ENCODE results near the gene C1orf226.
"Not testable (repeated sequence)": the region's sequence is repeated elsewhere in the genome, so short reads cannot be mapped to it uniquely, and the experiment has no call there.

C1orf226 gene, protein sequence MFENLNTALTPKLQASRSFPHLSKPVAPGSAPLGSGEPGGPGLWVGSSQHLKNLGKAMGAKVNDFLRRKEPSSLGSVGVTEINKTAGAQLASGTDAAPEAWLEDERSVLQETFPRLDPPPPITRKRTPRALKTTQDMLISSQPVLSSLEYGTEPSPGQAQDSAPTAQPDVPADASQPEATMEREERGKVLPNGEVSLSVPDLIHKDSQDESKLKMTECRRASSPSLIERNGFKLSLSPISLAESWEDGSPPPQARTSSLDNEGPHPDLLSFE

GRCh38 chr1:162381383-162381782 is at the start of gene C1orf226:
Gene C1orf226 (plus strand): TSS chr1:162381728. CDS start chr1:162381902, 174 bp downstream.
- peak; percentile 58 for DNase-seq (ENCODE audit: low read depth)

DNA sequence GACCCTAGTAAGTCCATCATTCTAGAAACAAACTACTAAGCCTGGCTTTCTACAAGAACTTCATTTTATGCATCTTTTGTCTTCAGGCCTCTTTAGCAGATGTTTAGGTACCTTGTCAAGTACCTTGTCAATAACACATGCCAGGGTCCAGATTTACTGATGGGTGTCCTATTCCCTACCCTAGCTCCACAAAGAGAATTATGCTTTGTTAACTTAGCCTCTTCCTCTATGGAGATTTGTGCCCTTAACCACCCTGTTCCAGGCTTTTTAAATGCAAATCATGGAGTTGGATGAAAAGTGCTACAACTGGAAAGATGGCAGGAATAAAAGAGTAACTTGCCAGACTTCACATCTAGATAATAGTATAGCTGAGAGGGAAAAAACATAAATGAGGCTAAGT is 47.5 kb upstream of the C1orf226 start:
- DNase-seq (ENCODE audit: low read depth), result no peak

DNA sequence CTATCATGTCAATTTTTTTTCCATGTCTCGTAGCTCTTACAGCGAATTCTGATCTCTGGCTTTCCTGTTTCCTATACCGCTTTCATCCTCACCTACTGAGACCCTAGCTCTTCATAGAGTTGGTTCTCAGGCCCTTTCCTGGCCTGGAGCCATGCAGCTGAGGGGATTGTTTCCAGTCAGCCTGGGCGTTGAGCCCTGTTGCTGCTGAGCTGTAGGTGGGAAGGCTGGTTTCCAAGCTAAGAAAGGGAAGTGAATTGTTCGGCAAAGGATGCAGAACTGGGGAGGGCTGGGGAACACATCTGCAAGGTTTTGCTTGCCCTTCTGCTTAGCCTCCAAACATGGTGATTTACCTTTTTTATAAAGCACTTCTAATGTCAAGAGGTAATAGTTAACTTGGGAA is 46.4 kb upstream of the C1orf226 start:
- no peak for DNase-seq (ENCODE audit: low read depth)

DNA sequence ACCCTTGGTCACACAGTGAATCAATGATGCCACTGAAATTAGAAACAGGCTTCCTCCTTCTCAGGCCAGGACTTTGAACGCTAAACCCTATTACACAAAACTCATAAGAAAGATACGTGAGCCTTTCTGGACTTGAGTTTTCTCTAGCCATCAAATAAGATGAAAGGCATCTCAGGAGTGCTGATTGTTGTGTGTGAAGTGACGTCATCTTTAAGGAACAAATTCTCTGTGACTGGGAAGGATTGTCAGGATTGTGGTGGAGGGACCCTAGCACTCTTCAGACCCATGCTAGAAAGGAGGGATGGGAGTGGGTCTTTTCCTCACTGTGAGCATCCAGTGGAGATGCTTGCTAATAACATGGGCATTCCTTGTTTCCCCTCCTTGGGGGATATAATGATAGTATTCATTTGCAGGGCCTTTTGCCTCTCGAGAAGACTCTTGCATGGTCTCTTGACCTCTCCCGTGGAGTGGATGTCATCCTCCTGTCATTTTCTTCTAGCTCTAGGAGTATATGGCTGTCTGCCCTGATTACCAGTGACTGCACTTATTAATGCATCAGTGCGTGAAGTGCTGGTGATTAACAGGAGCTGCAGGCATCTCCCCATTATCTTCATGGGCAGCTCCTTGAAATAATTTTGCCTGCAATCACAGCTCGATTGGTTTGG is 44.8 kb upstream of the C1orf226 start:
- no peak for DNase-seq (ENCODE audit: low read depth)

DNA sequence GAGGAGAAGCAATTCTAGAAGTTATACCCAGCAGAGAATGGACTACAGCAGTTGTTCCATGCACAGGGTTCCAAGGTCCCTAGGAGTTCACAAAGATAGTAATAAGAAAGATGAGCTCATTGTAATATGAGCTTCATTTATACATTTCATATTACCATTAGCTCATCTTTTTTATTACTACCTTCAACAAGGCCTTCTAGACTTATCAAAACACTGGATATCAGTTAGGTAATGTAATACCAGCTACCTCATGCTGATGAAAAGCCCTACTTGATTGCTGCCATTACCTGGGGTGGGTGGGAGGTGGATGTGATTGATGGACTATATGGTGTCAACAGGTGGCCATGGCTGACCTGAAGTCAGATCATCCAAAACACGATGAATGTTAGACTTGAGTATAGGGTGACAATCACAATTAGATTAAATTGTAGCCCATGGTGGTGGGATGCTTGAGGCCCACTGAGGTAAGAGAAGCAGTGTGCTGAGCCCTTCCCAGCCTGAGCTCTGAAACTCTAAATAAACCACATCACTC is 39.0 kb upstream of the C1orf226 start:
- DNase-seq (ENCODE audit: low read depth), result no peak

DNA sequence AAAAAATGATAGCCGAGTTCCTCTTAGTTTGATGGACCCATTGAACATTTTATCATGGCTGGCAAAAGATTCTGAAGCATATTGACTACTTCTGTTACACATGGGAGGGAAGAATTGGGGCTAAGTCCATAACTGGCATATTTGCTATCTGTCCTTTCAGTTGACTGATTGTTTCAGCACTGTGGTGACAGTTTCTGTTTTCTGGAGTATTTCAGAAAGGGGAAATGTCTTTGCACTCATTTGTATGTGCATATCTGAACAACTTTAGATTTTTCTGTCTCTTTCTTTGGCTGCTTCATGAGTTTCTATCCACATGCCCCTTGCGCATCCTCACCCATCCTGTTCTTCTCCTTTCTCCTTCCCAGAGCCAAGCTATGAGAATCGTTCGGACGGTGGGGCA is 38.1 kb upstream of the C1orf226 start:
- no peak for DNase-seq (ENCODE audit: low read depth)

GRCh38 chr1:162347281-162347680 is 34.2 kb upstream of the C1orf226 start:
- no peak for DNase-seq (ENCODE audit: low read depth)

DNA sequence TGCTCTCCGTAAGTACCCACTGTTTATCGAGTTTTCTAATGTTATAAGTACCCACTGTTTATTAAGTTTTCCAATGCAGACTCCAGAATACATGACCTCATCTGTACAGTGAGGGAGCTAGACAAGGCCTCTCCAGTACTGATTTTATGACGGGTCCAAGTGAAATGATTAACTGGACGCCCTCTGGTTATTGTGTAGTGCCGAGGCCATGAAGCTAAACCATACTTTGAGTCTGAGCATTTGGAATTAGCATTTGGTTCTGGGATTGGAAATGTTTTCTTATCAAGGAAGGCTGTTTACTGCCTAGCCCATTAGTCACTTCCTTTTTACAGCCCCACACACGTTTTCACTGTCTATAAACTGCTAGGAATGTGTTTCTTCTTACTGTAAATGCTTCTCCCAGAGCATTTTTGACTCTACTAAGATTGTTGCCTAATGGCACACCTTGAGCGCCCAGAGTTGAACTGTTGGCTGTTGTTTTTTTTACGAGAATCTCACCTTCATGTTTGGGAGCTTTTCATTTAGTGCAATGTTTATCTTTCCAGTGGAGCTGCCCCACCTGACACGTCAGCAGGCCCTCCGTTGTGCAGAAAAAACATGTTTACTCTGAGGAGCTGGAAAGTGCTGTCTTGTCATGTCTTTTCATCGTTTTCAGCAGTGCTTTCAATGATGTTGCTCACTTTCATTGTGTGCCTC is 31.7 kb upstream of the C1orf226 start:
- peak; percentile 85 for DNase-seq (ENCODE audit: low read depth)

- DNase-seq (ENCODE audit: low read depth), result no peak
Observed at GRCh38 chr1:162351246-162351842, 30.2 kb upstream of the C1orf226 start.

DNA sequence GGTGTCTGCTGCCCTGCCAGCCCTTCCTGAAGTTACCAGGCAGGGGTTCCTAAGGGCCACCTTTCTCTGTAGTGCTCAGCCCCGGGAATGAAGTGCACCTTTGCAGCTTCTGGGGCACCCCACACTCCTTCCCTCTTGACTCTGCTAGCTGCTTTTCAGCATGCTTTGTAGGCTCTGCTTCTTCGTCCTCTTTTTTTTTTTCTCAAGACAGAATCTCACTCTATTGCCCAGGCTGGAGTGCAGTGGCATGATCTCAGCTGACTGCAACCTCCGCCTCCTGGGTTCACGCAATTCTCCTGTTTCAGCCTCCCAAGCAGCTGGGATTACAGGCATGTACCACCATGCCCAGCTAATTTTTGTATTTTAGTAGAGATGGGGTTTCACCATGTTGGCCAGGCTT is 29.7 kb upstream of the C1orf226 start:
- not testable (repeated sequence) for DNase-seq (ENCODE audit: low read depth)

DNA sequence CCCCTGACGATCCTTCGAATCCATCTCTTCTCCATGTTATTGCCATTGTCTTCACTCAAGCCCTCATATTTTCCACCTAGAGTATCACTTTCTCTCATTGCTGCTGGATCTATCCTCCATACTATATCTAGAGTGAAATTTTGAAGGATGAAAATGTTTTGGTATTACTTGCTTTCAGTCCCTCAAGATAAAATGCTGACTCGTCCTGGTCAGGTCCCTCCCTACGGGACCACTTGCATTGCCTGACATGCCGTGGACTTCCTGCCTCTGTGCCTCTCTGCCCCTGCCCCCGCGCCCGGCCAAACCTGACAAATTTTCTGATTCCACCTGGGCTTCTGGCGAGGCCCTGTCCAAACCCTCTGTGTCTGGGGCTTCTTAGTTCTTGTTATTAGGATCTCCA is 28.4 kb upstream of the C1orf226 start:
- no peak for DNase-seq (ENCODE audit: low read depth)

DNA sequence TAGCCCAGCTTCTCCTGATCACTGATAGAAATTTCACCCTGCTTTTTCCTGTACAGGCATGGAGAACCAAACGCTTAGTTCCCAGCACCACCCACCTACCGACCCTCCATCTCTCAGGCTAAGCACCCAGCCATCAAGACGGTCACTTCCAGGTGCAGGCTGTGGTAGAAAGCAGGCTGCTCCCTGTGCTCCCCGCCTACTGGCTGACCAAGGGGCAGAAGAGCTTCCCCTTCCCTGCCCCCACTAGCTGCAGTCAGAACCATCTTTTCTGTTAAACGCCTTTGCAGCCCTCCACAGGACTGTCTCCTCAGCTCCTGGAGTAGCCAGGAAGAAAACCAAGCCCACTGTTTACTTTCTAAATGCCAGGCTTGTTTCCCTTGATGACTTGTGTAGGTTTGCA is 27.8 kb upstream of the C1orf226 start:
- no peak for DNase-seq (ENCODE audit: low read depth)

DNA sequence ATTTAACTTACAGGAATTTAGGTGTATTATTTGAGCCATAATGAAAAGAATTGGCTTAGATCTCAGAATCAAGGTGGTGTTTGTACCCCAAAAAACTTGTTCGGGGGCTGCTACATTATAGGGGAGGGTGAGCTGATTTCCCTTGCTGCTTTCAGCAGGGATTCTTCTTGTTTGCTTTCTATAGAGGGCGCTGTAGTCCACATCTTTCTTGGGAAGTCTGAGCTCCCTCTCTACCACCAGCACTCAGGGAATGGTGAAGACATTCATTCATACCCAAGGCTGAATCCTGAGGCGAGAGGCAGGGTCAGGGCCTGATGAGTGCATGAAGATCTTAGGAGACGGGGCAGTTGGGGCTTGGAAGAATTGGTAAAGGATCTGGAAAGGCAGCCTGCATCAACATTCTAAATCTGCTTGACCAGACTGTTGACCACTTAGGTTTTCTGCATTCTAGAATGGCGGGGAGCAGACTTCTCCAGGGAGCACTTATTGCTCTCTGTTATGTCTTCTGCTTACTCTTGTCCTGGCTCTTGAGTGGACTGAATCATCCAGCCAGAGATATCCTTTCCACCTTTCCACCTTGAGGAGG is 23.8 kb upstream of the C1orf226 start:
- peak; percentile 72 for DNase-seq (ENCODE audit: low read depth)

DNA sequence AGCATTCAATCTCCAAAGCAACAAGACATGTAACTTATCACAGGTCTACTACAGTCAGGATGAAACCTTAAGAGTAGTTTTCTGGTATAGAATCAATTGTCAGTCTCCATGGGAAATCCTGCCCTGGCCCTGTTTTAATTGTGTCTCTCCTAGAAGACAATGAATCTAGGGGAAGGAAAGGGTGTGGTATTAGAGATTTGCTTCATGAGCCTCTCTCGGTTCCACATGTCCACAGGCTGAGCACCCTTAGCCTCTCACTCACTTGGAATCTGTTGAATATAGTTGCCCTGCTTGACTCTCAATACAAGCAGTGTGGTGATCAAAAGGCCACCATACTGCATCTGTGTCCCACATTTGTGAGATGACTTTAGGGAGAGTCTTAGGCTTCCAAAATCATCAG is 22.6 kb upstream of the C1orf226 start:
- DNase-seq (ENCODE audit: low read depth), result no peak

GRCh38 chr1:162359523-162360236 is 21.8 kb upstream of the C1orf226 start:
- no peak for DNase-seq (ENCODE audit: low read depth)

DNA sequence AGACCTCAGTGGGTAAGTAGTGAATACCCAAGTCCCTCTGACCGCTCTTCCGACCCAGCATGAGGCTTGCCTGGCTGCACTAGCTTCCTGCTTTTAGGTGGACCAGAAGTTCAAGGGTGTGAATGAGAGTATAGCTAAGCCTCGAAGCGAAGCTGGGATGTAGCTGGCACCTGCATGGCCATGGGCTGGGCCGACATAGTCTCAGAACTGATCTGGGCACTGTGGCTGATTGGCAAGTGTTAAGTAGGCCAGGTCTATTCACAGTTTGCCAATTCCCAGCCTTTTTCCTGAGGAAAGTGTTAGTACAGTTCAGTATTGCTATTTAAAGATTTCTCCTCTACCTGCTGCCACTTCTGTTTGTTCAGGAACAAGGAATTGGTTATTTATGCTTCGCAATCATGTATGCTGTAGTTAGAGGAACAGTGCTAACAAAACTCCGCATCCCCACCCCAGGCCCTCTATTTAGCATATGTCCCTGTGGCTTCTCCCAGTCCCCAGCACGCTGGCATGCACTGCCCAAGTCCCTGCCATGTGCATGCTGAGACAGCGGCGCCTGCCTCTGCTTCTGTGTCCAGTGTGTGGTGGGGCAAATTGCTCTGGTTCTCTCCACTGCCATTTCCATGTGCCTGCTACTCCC is 21.2 kb upstream of the C1orf226 start:
- DNase-seq (ENCODE audit: low read depth), result no peak

DNA sequence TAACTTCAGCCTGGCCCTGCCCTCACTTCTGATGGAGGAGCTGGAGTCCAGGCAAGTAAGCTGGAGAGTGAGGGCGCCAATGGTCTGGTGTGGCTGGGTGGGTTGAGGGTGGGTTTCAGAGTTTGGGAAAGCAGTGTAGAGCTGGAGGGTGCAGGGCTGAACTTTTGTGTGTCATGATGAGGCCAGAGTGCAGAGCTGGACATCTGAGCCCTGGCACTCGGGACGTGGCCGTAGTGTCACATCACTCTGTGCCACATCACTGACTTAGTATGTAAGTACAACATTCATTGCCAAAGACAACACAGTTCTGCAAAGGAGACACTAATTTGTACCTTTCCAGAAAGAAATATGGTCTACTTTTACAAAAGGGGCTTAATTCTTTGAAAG is 20.7 kb upstream of the C1orf226 start:
- no peak for DNase-seq (ENCODE audit: low read depth)

DNA sequence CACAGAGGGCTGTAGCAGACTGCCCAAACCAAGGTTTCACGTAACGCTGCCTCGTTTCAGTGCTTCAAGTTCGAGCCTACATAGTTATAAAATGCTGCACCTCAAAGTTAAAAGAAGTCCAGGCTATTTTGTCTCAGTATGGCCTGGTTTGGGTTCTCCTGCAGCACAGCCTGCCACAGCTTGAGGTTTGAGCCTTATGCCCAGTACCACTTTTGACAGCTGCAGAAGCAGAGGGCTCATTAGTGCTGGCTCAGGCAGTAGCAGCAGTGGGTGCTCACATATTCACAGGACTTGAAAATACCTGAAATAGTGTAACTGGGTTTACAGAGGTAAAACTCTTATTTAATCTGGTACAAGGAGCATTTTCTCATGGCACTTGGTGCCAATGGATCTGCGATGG is 20.2 kb upstream of the C1orf226 start:
- DNase-seq (ENCODE audit: low read depth), result no peak

- DNase-seq (ENCODE audit: low read depth), result no peak
Observed at GRCh38 chr1:162363823-162364222, 17.7 kb upstream of the C1orf226 start.

GRCh38 chr1:162364498-162364897 is 17.0 kb upstream of the C1orf226 start:
- no peak for DNase-seq (ENCODE audit: low read depth)
